ENCODE results near the gene ZNF212.

DNA sequence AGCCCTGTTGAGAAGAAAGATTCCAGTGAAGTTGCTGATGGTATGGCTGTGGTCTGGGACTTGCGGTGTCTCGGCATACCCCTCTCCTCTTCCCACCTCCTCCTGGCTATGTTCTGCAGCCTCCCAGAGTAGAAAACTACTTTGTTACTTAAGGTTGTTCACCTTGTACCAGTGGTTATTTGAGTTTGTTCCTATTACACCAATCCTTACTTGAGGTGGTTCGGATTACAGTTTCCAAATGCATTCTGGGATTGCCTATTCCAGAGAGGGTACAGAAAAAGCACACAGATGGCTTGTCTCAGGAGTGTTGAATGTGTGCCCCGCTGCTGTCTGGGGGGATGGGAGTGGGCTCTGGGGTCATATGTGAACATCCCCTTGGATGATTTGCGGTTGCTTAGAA is 15.7 kb downstream of the ZNF212 start:
- TF ChIP-seq, protein P1, sequence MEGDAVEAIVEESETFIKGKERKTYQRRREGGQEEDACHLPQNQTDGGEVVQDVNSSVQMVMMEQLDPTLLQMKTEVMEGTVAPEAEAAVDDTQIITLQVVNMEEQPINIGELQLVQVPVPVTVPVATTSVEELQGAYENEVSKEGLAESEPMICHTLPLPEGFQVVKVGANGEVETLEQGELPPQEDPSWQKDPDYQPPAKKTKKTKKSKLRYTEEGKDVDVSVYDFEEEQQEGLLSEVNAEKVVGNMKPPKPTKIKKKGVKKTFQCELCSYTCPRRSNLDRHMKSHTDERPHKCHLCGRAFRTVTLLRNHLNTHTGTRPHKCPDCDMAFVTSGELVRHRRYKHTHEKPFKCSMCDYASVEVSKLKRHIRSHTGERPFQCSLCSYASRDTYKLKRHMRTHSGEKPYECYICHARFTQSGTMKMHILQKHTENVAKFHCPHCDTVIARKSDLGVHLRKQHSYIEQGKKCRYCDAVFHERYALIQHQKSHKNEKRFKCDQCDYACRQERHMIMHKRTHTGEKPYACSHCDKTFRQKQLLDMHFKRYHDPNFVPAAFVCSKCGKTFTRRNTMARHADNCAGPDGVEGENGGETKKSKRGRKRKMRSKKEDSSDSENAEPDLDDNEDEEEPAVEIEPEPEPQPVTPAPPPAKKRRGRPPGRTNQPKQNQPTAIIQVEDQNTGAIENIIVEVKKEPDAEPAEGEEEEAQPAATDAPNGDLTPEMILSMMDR (IDR thresholded peaks at IDR 0.05), result no peak
- TF ChIP-seq EP300 (IDR thresholded peaks at IDR 0.05), result no peak
- no peak for TF ChIP-seq POLR2AphosphoS5 (IDR thresholded peaks at IDR 0.05)
